Amniotic epithelial cell (primary cell): Measurements from ENCODE around the gene RAB1B.
"Not testable (repeated sequence)": the region's sequence is repeated elsewhere in the genome, so short reads cannot be mapped to it uniquely, and the experiment has no call there.

Experiments used
- DNase-seq: peaks from one replicate; pipeline ENCODE4 v3.0.0-alpha.2; 2010; ENCODE audit warnings: low read depth

Gene RAB1B

DNA sequence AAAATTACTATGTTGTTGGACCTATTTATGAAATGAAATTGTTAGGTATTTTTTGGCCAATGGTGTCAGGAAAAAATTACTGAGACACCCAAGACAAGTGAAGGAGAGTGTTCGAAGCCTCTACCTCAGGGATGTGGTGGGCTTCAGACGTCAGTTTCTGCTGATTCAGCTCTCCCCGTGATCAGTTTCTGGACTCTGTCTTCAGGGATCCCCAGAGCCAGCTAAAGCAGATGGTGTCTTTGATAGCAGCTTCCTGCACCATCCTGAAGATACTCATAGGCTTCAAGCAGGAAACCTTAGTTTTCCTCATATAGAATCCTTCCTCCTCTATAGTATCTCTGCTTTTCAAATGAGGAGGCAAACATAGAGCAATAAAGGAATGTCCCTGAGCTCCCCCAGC lies 41.0 kb downstream of the RAB1B start:
- no peak for DNase-seq

DNA sequence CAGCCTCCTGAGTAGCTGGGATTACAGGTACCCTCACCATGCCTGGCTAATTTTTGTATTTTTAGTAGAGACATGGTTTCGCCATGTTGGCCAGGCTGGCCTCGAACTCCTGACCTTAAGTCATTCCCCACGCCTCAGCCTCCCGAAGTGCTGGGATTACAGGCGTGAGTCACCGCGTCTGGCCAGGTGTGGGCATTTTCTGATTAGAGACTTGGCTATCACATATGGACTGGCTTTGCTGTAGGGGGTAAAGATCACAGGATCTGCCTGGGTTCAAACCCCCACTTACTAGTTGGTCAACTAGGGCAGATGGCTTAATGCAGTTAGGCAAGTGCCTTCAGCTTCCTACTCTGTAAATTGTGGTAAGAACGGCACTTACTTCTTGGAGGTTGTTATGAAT lies 41.9 kb downstream of the RAB1B start:
- no peak for DNase-seq

DNA sequence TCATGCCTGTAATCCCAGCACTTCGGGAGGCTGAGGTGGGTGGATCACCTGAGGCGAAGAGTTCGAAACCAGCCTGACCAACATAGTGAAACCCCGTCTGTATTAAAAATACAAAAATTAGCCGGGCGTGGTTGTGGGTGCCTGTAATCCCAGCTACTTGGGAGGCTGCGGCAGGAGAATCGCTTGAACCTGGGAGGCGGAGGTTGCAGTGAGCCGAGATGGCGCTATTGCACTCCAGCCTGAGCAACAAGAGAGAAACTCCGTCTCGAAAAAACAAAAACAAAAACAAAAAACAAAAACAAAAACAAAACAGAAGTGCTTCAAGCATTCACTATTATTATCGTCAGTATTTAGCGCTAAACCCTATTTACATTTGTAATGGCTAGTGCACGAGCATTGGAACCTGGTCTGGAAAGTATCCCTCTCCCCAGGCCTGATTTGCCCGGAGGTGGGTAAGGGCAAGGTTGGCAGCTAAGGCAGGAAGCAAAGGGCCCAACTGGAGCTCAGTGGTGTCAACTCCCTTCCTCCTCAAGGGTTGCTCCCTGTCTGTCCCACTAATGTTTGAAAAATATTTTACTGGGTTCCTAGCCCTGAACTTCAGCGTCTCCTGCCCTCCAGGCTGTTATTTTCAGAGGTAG lies 42.5 kb downstream of the RAB1B start:
- not testable (repeated sequence) for DNase-seq

DNA sequence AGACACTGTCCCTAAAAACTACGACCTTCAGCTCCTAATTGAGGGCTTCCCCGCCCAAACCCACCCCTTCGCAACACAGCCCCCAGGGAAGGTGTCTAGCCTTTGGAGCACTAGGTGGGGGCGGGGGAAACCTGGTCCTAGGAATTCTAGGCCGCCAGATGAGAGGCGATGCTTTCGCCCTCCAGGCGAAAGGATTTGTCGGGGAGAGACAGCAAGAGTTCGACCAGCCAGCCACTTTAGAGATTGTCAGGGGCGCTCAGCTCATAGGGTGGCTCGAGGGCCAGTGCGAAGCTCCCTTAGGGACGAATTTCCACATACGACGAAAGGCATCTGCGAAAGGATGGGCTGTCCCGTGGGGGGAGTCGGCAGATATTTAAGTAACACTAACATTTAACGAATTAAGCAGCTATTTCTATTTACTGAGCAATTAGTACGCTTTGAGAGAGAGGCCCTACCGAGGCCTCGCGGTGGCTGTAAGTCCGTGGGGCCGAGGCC lies 43.1 kb downstream of the RAB1B start:
- no peak for DNase-seq

DNA sequence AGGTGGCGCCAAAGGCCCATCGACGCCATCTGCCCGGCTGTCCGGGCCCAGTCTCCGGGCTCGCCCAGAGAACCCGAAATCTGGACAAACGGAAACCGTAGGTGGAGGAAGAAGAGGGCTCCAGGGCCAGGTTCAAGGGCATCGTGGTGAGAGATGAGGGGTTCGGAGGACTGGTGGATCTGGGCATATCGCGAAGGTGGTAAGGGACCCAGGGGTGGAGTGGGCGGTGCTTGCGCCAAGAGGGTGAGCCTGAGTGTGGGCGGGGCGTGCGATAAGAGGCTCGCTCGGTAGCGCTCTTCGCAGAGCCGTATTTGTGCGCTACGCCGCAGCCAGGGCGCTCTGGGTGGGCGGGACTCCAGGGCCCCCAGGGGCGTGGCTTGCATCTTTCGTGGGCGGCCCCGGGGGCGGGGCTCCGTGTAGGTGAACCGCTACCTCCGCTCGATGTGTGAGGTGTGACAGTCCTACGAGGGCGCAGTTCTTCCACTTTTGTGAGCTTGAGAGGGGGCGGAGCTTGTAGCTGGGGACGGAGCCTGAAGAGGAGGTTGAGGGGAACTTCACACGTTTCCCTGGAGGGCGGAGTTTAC lies 43.6 kb downstream of the RAB1B start:
- DNase-seq, result peak; percentile 87

DNA sequence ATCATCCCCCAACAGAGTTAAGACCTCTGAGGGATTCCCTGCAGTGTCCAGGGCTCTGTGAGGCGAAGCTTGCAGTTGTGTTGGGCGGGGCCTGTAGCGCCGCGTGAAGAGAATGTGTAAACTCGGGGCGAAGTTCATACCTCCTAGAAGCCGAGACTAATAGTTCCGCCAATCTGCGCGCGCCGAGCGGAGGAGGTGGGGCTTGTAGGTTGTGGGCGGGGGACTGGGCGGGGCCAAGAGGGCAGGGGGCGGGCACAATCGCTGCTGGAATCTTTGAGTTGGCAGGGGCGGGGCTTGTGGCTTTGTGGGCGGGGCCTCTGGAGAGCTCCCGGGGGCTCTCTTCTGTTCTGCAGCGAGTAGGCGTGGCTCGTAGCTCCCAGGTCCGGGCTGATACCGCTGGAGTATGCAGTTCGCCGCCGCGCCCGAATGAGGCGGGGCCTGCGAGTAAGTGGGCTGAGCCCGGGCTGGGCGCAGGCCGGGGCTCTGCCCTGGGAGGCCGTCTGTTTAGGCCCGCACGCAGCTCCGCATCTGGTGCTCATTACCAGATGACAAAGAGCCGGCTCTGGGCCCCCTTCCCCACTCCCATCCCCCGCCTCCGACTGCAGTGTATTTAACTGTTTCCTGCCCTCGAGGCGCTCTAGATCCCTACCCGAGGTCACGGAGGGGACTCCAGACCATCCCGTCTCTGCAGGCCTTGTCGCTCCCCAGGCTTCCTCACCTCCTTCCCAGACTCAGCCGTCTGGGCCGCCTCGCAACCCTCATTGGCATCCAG lies 44.3 kb downstream of the RAB1B start:
- DNase-seq, result peak; percentile 98

DNA sequence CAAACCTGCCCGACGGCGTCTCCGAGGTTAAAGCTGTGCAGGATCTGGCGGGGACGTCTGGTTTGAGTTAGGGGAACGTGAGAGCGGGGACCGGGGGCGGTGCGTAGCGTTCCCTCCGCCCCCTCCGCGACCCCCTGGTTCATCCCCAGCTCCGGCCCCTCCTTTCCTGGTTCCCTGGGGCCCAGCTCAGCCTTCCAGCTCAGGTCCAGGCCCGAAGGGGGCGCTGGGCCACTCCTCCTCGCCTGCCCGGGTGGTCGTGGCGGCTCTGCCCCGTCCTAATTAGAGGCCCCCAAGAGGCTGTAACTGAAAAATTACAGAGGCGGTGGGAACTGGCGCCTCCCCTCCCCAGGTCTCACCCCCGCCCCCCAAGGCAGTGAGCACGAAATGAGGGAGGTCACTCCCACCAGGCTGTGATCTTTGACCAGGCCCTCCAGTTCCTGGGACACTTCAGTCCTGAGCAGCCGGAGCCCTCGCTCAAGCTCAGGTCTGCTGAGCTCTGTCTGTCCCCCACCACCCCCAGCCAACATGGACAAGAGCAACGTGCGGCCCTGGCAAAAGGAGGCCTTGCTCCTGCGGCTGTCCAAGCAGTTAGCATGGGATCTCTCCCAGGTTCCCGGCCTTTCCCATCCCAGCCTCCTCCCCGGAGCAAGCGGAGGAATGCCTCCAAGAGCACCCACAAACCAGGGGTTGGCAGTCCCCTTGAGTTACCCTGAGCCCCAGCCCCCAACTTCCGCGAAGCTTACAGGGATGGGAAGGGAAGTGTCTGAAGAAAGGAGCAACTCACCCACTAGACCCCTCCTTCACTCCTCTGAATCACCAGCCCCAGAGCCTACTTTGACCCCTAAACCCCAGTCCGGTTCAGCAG lies 45.1 kb downstream of the RAB1B start:
- DNase-seq, result peak; percentile 44

DNA sequence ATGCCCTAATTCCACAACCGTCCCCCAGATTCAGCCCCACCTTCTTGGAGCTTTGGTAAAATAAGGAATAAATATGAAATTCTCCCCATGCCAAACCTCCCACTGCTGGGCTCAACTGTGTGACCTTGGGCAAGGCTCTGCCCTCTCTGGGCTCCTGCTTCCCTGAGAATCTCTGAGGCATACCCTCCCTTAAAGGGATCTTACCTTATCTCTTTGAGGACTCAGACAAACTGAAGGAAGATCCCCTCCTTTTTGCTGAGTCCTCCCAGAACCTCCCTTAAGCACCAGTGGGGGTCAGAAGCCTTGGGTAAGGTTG lies 45.7 kb downstream of the RAB1B start:
- DNase-seq, result no peak

DNA sequence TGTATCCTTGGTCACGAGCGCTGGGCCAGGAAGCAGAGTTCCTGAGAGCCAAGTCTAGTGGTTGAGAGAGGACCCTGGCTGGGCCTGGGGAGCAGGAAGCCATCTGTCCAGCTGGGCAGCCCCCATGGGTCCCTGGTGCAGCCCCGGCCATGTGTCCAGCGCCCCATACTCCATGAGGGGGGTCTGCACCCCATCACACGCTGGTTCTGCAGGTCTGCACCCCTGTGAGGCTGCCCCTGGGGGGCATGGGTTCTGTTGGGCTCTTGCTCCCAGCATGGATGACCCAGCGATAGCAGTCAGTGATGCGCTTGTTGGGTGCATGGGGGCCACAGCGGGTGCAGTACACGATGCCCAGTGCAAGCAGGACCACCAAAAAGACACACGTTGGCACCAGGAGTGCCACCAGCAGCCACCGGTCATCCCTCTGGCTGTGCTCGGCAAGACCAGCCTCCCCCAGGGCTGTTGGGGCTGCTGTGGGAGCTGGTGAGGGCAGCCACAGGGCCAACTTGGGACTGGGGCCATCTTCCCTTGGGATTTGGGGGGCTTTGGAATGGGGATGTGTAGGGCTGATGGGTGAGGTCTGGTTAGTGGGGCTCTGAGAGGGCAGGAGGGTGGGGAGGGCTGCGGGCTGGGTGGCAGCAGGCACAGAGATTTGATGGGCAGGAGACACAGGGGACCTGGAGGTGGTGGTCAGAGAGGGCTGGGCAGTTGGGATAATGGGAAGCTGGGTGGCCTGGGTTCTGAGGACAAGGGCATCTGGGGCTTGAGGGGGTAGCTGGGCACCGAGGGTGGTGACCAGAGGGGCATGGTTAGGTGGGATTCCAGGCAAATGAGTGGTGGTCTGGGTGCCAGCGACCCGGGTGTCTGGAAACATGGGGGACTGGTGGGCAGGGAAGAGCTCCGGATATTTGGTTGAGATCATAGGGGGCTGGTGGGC lies 46.4 kb downstream of the RAB1B start:
- DNase-seq, result no peak

DNA sequence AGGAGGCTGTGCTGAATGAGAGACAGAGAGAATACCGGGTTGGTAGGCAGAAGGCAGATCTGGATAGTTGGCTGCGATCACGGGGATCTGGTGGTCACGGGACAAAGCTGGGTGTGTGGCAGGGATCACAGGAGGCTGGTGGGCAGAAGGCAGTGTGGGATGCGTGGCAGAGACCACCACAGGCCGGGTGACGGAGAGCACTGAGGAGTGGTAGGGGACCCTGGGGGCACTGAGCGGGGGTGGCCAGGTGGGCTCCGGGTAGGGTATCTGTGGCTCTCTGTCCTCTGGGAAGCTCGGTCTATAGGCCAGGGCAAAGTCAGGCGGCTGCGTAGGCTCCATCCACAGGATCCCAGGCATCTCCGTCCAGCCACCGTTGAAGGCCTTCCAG lies 47.1 kb downstream of the RAB1B start:
- DNase-seq, result no peak

DNA sequence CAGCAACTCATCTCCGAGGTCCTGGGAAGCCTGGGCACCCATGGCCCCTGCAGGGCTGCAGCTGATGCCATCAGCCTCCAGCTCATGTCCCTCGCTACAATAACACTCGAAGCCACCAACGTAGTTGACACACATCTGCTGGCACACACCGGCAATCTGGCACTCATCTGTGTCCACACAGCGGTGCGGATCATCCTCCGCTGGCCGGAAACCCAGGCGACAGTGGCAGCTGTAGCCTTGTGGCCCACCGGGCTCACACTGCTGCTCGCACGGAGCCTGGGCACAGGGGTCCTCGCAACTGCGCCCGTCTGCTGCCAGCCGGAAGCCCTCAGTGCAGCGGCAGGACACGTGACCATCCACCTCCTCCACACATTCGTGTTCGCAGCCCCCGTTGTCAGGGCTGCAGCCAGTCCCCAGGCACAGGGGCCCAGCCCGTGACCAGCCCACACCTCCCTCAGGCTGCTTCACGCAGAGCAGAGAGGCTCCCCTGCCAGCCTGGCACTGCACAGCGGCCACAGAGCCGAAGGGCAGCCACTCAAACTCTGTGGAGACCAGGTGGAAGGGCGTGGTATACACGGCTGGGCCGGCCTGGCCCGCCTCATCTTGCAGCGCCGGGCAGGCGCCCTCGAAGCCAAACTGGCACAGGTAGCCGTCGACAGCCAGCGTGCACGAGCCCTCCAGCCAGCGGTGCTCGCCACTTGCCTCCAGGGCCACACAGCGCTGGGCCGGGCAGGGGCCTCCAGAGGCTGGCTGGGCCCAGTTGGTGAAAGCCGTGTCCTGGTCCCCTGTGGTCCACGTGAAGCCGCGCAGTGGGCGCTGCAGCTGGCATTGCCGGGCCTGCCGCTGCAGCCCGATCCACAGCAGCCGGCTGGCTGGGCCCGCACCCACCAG lies 47.7 kb downstream of the RAB1B start:
- DNase-seq, result no peak

DNA sequence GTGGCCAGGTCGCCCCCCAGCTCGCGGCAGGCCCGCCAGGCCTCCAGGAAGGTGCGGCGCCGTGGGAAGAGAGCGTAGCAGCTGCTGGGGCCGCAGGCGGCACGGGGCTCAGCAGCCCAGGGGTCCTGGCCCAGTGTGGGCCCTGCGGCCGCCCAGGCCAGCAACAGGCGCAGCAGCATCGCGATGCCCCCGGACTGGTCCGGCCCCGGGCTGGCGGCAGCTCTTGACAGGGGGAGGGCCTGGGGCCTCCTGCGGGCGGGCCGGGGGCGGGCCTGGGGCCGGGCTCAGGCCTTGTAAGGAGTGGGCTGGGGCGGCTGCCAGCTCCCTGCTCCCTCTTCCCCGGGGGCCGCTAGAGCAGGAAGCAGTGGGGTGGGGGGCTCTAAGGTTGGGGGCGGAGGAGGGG lies 48.4 kb downstream of the RAB1B start, which contains the start of gene CD248:
CD248 (minus strand) TSS at position 196 of the 403 bp plus-strand sequence; CDS start at position 179, 17 bp downstream.
- peak; percentile 63 for DNase-seq

DNA sequence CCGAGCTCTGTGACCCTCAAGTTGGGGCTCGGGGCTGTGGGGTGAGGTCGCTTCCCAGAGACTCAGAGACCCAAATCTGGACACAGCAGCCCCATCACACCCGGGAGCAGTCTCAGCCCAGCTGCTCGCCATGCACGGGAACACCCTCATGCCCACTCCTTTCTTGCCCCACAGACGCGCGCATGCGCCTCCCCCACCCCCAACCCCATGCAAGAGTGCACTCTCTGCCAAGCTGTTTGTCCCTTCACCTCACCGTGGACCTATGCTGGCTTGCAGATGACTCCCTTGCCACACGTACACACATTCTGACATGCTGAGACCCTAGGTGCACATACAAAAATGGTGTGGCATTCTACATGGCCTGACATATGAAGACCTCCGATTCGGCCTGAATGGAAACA lies 48.9 kb downstream of the RAB1B start:
- peak; percentile 55 for DNase-seq

DNA sequence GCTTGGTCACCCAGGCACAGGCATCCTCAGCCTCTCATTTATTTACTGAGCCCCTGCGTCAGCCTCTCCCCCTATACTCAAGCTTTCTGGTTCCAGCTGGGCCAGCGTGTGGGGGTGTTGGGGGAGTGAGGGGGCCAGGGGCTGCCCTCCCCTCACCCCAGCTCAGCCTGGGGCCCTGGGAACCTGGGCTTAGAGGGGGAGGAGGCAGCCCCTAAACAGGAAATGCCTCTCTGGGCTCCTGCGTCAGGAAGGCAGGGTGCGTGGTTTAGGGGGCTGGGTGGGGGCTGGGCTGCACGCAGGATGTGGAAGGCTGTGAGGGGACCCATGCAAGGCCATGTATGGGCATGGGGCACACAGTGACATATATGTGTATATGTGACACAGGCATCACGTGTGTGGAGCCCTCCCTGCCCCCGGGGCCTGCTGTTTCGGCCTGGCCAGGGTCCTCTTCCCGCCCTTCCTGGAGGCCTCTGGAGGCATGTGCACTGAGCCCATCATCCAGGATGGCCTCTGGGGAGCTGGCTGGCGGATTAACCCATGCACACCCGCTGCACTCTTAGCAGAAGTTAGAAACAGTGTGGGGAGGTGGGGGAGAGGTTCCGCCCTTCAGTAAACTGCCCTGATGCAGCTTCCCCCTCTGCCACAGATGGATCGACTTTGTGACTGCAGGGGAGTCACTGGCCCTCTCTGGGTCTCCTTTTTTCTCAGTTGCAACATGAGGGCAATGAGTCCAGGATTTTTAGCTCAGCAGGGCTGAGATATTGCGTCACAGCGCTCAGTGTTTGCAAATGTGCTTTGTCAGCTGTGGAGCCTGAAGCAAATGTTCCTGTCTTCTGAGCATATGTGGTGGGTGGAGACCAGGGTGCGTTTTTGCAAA lies 49.5 kb downstream of the RAB1B start:
- DNase-seq, result peak; percentile 93

DNA sequence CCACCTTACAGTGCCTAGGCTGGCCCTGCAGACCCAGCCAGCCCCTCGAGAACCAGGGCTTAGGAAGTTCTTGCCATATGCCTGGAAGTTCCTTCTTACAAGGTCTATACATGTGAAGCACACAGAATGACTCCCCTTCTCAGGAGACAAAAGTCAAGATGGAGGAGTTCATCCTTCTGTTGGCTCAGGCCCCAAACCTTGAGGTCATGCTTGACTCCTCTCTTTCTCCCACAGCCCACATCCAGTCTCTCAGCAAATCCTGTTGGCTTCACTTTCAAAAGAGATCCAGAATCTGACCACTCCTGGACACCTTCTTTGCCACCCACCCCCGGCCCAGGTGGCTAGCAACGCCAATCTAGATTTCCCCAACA lies 50.1 kb downstream of the RAB1B start:
- peak; percentile 82 for DNase-seq

DNA sequence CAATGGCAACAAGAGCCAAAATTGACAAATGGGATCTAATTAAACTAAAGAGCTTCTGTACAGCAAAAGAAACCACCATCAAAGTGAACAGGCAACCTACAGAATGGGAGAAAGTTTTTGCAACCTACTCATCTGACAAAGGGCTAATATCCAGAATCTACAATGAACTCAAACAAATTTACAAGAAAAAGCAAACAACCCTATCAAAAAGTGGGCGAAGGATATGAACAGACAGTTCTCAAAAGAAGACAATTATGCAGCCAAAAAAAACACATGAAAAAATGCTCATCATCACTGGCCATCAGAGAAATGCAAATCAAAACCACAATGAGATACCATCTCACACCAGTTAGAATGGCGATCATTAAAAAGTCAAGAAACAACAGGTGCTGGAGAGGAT lies 51.9 kb downstream of the RAB1B start:
- not testable (repeated sequence) for DNase-seq

DNA sequence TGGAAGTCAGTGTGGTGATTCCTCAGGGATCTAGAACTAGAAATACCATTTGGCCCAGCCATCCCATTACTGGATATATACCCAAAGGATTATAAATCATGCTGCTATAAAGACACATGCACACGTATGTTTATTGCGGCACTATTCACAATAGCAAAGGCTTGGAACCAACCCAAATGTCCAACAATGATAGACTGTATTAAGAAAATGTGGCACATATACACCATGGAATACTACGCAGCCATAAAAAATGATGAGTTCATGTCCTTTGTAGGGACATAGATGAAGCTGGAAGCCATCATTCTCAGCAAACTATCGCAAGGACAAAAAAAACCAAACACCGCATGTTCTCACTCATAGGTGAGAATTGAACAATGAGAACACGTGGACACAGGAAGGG lies 52.3 kb downstream of the RAB1B start:
- not testable (repeated sequence) for DNase-seq

DNA sequence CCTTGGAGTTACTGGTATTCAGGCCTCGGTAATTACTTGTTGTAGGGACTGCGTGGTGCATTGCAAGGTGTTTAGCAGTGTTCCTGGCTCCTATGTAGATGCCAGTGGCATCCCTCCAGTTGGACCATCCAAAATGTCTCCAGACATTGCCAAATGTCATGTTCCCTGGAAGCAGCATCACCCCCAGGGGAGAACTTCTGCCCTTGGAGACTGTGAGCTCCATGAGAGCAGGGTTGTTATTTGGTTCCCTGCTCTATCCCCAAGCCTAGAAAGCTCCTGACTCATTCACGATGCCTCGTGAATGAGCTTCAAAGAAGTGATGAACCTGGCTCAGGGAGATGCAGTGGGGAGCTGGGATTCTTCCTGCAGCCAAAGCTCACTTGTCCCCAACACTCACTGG lies 53.2 kb downstream of the RAB1B start:
- no peak for DNase-seq

DNA sequence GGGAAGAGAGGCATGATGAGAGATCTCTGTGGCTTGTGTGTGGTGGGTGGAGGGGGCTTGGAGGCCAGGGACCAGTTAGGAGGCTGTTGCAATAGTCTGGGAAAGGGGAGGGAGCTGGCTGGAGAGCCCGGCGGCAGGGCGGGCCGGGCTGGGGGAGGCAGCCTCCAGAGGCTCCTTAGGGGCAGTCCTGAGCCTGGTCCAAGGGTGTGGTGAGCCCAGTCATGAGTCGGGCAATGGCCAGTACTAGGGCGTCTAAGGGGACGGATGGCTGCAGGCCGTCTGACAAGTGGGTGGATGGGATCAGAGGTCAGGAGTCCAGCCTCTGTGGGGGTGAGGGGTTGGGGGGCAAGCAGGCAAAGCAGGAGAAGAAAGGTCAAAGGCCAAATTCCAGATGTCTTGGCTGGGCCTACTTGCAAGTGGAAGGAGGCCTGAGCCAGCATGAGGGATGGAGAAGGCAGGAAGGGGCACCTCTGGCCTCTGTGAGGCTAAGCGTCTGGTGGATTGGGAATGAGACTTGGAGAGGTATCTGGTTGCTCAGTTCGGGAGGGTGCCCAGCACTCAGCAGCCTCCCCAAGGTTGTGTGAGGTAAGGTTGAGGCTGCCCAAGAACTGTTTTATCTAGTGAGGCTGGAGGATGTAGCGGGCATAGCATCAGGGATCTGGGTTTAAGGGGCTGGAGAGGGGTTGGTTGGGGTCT lies 54.4 kb downstream of the RAB1B start:
- peak; percentile 37 for DNase-seq
